D721Med (cell line): ENCODE data around the gene NT5C.
"Not testable (repeated sequence)": the region's sequence is repeated elsewhere in the genome, so short reads cannot be mapped to it uniquely, and the experiment has no call there.

Source experiments
- DNase-seq: peaks from one replicate; pipeline ENCODE4 v3.0.0; 2011; ENCODE audit warnings: low spot score; ENCODE audit not compliant: insufficient read length
- FAIRE-seq: peaks from 2 replicates; lab custom pipeline; 2011; peaks lifted over from hg19 to GRCh38; lab: Jason Lieb, UNC
- CTCF ChIP-seq: IDR thresholded peaks from 2 replicates; pipeline ENCODE4 v1.5.1; 2012; ENCODE audit warnings: mild to moderate bottlenecking, control low read depth; ENCODE audit not compliant: insufficient read depth; ENCODE audit errors: missing control alignments

Gene NT5C

DNA sequence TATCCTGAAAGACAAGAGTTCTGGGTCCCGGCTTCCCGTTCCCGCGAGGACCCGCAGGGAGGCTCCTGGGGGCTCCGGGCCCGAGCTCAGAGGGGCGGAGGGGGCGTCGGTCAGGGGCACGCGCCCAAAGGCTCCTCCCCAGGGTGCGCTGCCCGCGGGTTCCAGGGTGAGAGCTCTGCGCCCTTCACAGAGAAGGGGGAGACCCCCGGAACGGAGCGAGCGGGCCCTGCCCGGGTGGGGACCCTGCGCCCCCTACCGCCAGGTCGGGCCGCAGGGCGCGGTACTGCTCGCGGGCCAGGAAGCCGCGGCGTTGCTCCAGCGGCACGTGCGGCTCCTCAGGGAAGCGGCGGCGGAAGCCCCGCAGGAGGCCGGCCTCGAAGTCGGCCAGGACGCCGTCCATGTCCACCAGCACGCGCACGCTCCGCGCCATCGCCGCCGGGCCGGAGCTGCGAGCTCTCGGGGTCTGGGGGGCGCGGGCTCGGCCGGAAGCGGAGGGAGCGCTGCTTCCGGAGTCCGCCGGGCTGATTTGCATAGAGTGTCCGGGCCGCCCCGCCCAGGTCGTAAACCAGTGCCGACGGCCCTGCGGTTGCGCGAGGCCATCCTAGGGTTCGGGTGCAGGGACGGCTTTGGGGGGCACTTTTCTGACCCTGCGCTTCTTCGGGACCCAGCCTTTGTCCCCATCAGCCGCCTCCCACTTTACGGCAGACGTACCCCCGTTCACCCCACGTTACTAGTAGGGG is at the start of gene NT5C:
NT5C (minus strand) TSS at position 465 of the 740 bp plus-strand sequence; CDS start at position 430, 35 bp downstream.
- TF ChIP-seq CTCF: peak; percentile 63
- FAIRE-seq: no peak
- DNase-seq: peak; percentile 72

DNA sequence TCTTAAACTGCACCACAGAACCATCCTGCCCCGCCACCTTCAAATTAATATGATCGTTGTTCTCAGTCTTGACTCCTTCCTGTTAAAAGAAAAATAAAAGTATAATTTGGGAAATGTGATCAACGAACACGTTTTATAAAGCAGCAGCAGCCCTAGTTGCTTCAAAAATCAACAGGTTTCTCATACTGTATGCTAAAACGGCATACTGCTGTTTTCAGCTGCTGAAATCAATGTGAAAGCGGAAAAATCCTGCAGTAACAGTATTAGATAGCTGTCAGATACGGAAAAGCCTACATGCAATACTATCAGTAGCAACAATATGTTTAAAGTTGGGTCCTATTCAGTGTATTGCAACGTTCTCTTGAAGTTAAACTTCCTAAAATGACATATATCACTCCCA is 49.6 kb upstream of the NT5C start:
- no peak for TF ChIP-seq CTCF
- no peak for FAIRE-seq
- no peak for DNase-seq

GRCh38 chr17:75178453-75178852 is 46.9 kb upstream of the NT5C start:
- no peak for TF ChIP-seq CTCF
- no peak for FAIRE-seq
- DNase-seq: no peak

GRCh38 chr17:75176625-75177024 is 45.1 kb upstream of the NT5C start:
- TF ChIP-seq CTCF: no peak
- DNase-seq: no peak
- FAIRE-seq: no peak

- no peak for TF ChIP-seq CTCF
- no peak for FAIRE-seq
- DNase-seq: no peak
These were observed 43.5 kb upstream of the NT5C start for GRCh38 chr17:75174996-75175395.

DNA sequence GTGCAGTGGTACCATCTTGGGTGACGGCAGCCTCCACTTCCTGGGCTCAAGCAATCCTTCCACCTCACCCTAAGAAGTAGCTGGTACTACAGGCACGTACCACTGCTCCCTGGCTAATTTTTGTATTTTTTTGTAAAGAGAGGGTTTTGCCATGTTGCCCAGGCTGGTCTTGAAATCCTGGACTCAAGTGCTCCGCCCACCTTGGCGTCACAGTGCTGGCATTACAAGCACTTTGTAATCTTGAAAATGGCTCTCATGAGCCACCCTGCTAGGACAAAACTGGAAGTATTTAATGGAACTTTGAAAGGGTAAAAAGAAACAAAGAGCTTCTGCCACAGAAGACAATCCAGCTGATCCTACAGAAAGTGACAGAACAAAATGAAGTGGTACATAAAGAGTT is 42.0 kb upstream of the NT5C start:
- no peak for FAIRE-seq
- no peak for TF ChIP-seq CTCF
- DNase-seq: no peak

DNA sequence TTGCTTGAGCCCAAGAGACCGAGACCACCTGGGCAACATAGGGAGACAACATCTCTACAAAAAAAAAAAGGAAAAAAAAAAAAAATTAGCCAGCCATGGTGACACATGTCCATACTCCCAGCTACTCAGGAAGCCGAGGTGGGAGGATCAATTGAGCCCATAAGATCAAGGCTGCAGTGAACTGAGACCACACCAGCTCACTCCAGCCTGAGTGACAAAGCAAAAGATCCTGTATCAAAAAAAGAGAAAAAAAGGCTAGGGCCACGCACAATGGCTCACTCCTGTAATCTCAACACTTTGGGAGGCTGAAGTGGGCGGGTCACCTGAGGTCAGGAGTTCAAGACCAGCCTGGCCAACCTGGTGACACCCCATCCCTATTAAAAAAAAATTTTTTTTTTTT is 37.5 kb upstream of the NT5C start:
- TF ChIP-seq CTCF: no peak
- FAIRE-seq (no peak), DNase-seq (no peak)

- not testable (repeated sequence) for DNase-seq, FAIRE-seq
These were observed 33.1 kb upstream of the NT5C start for GRCh38 chr17:75164606-75165005.
